Measurements from ENCODE around the gene ATP2A1.
"Not testable (repeated sequence)": the region's sequence is repeated elsewhere in the genome, so short reads cannot be mapped to it uniquely, and the experiment has no call there.

The ATP2A1 gene

DNA sequence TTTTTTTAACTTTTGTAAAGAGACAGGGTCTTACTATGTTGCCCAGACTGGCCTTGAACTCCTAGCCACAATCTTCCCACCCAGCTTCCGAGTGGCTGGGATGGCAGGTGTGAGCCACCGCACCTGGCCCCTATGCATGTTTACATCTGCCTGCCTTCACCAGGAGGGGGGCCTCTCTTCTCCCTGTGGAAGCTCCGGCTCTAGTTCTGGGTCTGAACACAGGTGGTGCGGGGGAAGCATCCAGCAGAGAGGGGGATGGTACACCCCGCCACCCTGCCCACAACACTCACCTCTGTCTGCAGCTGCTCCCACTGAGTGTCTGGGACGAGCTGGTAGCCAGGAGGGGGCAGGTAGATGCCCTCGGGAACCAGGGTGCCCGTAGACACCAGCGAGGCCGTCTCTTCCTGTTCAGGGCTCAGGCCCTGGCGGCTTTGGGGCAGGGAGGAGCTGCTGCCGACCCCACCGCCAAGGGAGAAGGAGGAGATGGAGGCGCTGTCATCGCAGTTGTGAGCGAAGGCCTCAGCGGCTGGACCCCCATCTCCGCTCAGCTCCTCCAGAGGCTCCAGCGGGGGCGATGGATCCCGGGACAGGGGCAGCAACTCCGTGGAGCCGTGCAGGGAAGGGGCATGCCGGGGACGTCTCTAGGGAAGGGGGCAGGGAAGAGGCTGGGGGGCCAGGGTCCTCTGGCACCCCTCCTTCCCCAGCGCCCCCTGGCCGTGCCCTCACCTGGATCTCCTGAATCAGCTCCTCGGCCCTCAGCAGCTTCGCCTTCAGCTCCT lies 35.8 kb downstream of the ATP2A1 start:
- no peak for DNase-seq

DNA sequence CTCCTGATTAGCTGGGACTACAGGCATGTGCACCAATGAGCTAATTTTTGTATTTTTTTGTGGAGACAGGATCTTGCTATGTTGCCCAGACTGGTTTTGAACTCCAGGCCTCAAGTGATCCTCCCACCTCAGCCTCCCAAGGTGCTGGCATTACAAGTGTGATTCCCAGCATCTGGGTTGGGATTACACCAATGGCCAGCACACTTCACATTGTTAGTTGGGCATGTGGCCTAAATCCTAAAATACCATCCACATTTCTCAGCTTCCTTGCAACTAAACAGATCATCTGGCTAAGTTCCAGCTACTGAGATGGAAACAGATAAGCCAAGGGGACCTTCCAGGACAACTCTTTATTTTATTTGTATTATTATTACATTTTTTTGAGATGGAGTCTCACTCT lies 36.9 kb downstream of the ATP2A1 start:
- DNase-seq: no peak

DNA sequence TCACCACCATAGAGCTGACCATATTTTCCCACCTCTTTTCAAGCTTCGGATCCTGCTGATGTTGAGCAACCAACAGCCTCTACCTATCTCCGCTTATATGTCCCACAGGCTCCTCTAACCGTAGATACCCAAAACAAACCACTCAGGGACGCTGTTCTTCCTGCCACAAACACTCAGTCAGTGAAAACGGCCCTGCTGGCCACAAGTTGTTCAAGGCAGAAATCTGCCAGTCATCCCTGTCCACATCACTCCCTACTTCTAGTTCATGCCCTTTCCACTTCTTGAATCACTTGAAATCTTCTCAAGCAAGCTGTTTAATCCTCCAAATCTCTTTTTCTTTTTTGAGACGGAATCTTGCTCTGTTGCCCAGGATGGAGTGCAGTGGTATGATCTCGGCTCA lies 38.8 kb downstream of the ATP2A1 start:
- DNase-seq: no peak

DNA sequence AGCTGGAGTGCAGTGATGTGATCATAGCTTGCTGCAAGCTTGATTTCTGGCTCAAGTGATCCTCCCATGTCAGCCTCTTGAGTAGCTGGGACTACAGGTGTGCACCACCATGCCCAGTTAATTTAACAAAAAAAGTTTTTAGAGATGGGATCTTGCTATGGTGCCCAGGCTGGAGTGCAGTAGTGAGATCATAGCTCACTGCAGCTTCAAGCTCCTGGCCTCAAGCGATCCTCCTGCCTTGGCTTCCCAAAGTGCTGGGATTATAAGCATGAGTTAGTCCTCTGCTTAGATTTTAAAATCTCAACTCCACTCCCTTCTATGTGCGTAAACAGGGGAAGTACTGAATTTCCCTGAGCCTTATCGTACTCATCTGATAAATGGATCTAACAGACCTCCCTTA lies 40.4 kb downstream of the ATP2A1 start:
- DNase-seq: no peak

DNA sequence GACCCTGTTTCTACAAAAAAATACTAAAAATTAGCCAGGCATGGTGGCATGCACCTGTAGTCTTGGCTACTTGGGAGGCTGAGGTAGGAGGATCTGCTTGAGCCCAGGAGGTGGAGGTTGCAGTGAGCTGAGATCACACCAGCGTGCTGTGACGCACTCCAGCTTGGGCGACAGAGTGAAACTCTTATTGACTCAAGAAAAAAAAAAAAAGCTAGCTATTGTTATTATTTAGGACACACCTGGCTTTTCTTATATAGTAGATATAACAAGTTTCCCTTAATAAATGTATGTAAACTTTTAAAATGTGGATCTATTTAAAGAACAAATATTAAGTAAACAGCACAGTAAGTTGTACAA lies 44.9 kb downstream of the ATP2A1 start:
- no peak for DNase-seq

DNA sequence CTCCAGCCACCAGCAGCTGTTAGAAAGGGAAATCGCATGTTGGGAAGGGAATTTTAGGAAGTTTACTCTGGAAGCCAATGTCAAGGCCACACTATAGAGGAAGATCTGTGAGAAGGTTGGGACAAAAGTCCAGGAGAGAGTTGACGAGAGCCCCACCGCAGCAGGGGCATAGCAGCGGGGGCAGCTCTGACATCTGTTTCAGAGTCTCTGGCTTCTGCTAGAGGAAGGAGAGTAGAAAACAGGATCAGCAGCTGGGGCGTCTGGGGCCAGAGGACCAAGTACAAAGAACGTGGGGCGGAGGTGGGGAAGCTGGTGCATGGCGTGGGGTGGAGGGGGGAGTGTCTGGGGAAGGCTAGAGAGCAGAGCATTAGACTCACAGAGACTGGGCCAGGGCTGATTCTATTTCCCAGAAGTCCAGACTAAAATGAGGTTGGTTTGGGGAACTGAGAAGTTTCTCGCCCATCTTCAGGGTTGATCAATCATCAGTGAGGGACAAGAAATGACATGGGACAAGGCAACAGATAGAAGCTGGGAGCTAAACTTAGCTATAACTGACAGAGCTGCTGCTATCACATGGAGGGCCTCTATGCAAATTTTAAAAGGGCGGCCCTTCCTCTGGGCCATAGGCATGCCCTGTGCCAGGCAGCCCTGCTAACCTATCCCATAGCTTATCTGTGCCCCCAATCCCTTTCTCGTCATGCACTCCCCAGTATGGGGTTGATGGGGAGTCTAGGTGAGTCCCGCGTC lies 45.5 kb downstream of the ATP2A1 start:
- no peak for DNase-seq

DNA sequence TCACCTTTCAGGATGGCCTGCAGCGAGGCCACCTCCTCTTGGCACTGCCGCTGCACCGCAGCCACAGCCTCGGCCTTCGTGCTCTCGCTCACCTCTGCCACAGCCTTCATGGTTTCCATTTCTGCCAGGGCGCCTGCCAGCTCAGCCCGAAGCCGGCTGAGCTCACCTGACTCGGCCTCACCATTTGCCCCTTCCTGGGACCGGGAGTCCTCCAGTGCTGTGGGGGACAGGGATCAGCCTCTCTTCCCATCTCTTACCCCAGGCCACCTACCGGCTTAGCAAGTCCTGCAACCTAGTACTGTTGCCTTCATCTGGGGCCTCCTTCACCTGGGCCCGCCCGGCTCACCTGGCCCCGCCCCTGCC lies 46.1 kb downstream of the ATP2A1 start:
- no peak for DNase-seq

DNA sequence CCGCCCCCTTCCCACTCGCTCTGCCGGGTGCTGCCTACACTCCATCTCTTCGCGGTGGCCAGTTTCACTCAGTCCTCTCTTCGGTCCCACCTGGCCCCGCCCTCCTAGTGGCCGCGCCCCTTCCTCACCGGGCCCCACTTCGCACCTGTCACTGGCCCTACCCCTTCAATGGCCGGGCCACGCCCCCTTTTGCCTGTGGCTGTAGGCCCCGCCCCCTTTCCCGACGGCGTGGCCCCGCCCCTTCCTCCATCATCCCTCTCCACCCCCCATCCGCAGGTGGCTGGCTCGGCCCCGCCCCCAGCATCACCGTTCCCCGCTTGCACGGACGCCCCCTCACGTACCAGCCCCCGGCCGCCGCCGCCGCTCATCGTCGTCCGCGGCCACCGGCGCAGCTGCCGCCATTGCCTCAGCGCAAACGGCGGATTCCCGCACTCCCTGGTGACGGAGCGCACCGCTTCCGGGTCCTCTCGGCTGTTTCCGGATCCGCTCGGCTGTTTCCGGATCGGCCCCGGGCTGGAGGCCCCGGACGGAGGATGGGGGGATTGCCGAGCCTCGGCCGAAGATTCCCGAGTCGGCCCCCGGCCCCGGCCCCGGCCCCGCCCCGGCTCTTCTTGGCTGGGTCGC lies 46.6 kb downstream of the ATP2A1 start, which contains the start of gene RABEP2:
Gene RABEP2, minus strand, starts transcription at position 477 of the 624 bp plus-strand sequence. Its CDS starts 75 bp downstream, at position 402.
- peak; percentile 71 to 95 for DNase-seq

DNA sequence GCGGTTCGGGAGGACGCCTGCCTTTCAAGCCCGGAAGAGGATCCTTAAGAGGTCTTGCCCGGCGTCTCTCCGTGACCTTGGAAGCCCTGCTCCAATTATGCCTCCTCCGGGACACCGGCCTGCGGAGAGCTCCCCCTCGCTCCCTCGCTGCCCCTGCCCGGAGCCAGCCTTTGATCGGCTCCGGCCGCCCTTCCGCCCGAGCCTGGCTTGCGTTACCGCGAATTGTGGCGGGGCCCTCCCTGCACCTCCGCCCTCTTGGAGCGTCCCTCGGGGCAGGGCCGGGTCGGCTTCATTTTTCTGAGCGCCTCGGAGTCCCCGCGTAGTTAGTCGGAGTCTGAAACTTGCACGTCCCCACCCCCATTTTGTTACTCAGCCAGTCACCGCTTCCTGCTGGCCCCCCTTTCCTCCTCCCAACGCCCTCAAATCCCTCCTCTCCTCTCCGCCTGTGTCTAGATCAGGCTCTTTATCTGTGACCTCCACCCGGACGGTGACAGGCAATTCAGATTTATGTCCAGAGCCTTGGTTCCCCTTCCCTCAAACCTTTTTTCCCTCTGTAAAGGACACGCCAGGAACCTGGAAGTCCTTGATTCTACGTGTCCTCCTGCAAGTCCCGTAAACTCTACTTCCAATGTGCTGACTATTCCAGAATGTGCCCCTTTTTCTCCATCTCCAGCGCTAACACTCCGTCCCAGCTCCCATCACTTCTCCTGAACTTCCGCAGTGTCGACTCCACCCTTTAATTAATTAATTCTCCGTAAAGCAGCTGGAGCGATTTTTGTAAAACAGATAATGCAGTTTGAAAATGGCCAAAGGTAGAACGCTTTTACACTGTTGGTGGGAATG lies 47.3 kb downstream of the ATP2A1 start:
- peak; percentile 92 to 95 for DNase-seq

DNA sequence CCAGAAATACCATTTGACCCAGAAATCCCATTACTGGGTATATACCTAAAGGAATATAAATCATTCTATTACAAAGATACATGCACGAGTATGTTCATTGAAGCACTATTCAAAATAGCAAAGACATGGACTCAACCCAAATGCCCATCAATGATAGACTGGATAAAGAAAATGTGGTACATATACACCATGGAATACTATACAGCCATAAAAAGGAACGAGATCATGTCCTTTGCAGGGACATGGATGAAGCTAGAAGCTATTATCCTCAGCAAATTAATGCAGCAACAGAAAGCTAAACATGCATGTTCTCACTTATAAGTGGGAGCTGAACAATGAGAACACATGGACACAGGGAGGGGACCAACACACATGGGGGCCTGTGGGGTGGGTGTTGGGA lies 48.0 kb downstream of the ATP2A1 start:
- DNase-seq: not testable (repeated sequence)

DNA sequence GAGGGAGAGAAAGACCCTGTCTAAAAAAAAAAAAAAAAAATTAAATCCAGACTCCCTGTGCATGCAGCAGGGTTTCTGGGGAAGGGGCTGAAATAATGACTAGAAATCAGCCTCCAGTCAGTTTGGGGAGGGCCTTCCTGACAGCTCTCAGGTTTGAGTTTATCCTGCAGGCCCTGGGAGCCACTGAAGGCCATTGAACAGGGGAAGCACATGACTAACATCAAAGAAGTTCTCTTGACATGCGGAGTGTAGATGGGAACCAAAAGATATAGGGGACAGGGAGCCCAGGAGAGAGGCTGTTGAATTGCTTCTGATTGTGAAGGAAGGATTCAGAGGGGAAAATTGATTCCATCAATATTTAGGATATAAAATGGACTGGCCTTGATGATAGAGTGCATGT lies 49.5 kb downstream of the ATP2A1 start:
- no peak for DNase-seq

DNA sequence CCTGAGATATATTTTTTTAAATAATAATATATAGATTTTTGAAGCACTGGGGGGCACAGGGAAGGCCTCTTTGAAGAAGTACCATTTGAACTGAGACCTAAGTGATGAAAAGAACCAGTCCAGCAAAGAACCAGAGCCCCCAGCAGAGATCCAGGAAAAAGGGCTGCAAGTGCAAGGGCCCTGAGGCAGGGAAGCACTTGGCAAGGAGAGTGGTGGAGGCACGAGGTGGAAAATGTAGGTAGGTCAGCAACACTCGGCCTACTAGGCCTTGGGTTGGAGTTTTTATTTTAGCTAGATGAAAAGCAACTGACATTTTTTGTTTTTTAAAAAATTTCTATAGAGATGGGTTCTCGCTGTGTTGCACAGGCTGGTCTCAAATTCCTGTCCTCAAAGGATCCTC lies 51.9 kb downstream of the ATP2A1 start:
- no peak for DNase-seq

DNA sequence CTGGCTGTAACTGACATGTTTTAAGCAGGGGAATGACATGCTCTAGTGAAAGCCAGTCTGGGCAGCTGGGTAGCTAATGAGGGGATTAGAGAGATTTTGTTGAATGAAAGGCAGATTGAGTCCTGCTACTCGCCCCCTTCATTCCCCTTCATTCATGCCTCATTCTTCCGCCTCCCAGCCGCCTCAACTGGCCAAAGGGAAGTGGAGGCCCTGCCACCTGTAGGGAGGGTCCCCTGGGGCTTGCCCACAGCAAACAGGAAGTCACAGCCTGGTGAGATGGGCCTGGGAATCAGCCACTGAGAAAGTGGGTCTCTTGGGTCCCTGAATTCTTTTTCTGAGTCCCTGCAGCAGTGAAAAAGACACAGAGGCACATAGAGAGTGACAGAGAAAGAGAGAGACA lies 52.4 kb downstream of the ATP2A1 start:
- no peak for DNase-seq

DNA sequence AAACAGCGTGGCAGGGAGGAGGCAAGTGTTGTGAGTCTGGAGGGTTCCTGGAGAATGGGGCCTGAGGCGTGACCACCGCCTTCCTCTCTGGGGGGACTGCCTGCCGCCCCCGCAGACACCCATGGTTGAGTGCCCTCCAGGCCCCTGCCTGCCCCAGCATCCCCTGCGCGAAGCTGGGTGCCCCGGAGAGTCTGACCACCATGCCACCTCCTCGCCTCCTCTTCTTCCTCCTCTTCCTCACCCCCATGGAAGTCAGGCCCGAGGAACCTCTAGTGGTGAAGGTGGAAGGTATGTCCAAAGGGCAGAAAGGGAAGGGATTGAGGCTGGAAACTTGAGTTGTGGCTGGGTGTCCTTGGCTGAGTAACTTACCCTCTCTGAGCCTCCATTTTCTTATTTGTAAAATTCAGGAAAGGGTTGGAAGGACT lies 53.5 kb downstream of the ATP2A1 start, which contains the start of gene CD19:
Gene CD19, plus strand, starts transcription at position 171 of the 425 bp plus-strand sequence. Its CDS starts 30 bp downstream, at position 201.
- no peak for DNase-seq

DNA sequence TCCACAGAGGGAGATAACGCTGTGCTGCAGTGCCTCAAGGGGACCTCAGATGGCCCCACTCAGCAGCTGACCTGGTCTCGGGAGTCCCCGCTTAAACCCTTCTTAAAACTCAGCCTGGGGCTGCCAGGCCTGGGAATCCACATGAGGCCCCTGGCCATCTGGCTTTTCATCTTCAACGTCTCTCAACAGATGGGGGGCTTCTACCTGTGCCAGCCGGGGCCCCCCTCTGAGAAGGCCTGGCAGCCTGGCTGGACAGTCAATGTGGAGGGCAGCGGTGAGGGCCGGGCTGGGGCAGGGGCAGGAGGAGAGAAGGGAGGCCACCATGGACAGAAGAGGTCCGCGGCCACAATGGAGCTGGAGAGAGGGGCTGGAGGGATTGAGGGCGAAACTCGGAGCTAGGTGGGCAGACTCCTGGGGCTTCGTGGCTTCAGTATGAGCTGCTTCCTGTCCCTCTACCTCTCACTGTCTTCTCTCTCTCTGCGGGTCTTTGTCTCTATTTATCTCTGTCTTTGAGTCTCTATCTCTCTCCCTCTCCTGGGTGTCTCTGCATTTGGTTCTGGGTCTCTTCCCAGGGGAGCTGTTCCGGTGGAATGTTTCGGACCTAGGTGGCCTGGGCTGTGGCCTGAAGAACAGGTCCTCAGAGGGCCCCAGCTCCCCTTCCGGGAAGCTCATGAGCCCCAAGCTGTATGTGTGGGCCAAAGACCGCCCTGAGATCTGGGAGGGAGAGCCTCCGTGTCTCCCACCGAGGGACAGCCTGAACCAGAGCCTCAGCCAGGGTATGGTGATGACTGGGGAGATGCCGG lies 54.3 kb downstream of the ATP2A1 start:
- no peak for DNase-seq

DNA sequence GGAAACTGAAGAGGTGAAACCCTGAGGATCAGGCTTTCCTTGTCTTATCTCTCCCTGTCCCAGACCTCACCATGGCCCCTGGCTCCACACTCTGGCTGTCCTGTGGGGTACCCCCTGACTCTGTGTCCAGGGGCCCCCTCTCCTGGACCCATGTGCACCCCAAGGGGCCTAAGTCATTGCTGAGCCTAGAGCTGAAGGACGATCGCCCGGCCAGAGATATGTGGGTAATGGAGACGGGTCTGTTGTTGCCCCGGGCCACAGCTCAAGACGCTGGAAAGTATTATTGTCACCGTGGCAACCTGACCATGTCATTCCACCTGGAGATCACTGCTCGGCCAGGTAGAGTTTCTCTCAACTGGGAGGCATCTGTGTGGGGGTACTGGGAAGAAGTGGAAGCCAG lies 54.9 kb downstream of the ATP2A1 start:
- DNase-seq: no peak

DNA sequence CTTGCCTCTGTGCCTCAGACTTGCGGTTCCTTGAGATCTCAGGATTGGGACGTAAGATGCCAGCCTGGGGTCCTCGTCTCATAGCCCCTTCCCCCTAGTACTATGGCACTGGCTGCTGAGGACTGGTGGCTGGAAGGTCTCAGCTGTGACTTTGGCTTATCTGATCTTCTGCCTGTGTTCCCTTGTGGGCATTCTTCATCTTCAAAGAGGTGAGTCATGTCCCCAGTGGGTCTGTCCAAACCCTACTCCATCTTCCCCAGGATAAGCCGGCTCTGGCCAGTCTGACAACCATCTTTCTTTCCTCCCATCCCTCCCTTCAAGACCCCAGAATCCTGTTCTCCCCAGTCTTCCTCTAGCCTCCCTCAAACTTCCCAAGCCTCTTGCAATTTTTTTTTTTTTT lies 57.1 kb downstream of the ATP2A1 start:
- DNase-seq: no peak

DNA sequence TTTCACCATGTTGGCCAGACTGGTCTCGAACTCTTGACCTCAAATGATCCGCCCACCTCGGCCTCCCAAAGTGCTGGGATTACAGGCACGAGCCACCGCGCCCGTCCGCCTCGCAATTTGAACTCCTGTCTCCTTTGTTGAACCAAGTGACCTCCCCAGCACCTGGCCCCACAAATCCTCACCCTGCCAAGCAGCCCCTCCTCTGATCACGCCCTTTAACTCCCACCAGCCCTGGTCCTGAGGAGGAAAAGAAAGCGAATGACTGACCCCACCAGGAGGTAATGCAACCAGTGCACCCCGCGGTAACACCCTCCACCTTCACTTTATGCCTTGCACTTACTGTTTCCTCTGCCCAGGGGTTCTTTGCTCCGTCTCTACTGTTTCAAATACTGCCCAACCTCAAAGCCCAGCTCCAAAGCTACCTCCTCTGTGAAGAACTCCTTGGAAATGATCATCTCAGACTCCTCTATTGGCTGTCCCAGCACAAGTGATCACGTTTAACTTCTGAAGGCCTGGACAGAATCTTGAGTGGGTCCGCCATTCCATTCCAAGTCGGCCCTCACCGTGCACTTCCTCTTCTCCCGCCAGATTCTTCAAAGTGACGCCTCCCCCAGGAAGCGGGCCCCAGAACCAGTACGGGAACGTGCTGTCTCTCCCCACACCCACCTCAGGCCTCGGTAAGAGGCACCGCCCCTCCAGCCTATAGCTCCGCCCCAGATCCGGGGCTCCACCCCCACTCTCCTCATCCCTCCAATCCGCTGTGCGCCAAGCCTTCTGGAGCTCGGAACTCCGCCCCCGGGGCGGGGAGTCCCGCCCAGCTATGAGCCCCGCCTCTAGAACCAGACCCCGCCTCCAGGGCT lies 57.9 kb downstream of the ATP2A1 start:
- peak; percentile 70 to 85 for DNase-seq

DNA sequence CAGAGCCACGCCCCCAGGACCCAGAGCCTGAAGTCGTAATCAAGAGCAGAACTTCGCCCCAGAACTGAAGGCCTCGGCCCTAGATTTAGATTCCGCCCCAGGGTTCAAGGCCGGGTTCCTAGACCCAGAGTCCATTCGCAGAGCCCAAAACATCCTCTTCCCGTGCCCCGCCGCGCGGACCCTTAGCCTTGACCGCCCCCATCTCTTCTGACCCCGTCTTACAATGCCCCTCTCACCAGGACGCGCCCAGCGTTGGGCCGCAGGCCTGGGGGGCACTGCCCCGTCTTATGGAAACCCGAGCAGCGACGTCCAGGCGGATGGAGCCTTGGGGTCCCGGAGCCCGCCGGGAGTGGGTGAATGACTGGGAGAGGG lies 58.5 kb downstream of the ATP2A1 start:
- no peak for DNase-seq

DNA sequence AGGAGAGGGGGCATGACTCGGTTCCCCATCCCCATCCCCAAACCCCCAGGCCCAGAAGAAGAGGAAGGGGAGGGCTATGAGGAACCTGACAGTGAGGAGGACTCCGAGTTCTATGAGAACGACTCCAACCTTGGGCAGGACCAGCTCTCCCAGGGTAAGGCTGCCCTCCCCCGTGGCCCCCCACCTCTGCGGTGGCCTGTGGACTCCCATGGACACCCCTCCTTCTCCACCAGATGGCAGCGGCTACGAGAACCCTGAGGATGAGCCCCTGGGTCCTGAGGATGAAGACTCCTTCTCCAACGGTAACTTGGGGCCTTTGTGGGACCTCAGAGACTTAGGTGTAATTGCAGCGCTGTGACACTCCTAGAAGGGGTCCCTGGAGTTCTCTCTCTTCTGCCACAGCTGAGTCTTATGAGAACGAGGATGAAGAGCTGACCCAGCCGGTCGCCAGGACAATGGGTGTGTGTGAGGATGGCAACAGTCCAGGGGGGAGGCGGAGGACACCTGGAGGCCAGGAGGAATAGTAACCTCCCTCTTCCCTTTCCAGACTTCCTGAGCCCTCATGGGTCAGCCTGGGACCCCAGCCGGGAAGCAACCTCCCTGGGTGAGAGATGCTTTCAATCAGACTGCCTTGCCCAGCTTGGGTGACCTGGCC lies 59.1 kb downstream of the ATP2A1 start:
- DNase-seq: no peak

DNA sequence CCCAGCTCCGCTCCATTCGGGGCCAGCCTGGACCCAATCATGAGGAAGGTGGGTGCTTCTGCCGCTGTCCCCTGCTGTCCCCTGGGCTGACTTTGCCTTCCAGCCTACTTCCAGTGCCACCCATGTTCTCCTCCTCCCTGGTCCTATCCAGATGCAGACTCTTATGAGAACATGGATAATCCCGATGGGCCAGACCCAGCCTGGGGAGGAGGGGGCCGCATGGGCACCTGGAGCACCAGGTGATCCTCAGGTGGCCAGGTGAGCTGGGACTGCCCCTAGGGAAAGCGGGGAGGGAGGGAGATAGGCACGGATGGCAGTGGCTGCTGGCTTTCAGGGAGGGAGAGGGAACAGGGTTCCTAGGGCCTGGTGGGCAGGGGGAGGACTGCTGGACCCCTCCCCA lies 60.4 kb downstream of the ATP2A1 start:
- no peak for DNase-seq
